Neural crest cell (in vitro differentiated cells): ENCODE measurements around the gene TNPO3. TPM values are rescaled to one million over a fixed set of nuclear protein-coding genes. Genes with fewer than 3 reads are reported as not detected.
A peak's percentile ranks its signal among the peaks of the same experiment; 100 is the strongest.

Experiments used
- DNase-seq: peaks from one replicate; pipeline ENCODE4 v3.0.0; 2021; ENCODE audit warnings: low read depth, mixed read lengths, low spot score
- H3K27ac Mint-ChIP-seq: one replicate; pipeline ENCODE4 v1.8.0; 2021; ENCODE audit warnings: mild to moderate bottlenecking, mixed read lengths; ENCODE audit not compliant: unreplicated experiment
- H3K27me3 Mint-ChIP-seq: 2 replicates; pipeline ENCODE4 v1.8.0; 2021; ENCODE audit warnings: low read depth, mild to moderate bottlenecking, mixed read lengths
- H3K36me3 Mint-ChIP-seq: 2 replicates; pipeline ENCODE4 v1.8.0; 2021; ENCODE audit warnings: low read depth, mild to moderate bottlenecking, mixed read lengths
- H3K4me1 Mint-ChIP-seq: 2 replicates; pipeline ENCODE4 v1.8.0; 2021; ENCODE audit warnings: mixed read lengths
- H3K4me3 Mint-ChIP-seq: one replicate; pipeline ENCODE4 v1.8.0; 2021; ENCODE audit warnings: mild to moderate bottlenecking, mixed read lengths
- H3K9me3 Mint-ChIP-seq: 2 replicates; pipeline ENCODE4 v1.8.0; 2021; ENCODE audit warnings: mixed read lengths
- total RNA-seq: library from RNA; stranded (reverse); gene quantifications from 2 replicates; pipeline ENCODE4 v1.2.1, GENCODE V29; 2021
- TF ChIP-seq, protein P1 (sequence below): fragments of 200-600 bp; sonication (generic); conservative IDR thresholded peaks from 2 replicates; pipeline ENCODE4 v1.5.0; 2021; ENCODE audit warnings: antibody characterized with exemption, mild to moderate bottlenecking

Gene TNPO3
- total RNA-seq, 1 donor from 2014 or later = 67.5 TPM

DNA sequence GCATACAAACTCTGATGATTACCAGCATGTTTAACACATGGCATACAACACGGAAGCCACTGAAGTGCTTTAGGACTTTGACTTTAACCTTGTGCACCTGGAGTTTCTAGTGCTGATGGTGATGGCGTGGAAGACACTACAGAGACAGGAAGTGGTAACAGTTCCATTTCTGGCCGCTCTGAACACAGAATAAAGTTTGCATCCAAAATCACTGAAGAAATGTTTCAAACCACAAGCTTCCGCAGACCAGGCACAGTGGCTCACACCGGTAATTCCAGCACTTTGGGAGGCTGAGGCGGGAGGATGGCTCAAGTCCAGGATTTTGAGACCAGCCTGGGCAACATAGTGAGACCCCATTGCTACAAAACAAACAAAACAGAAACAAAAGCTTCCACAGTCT, 40.3 kb upstream of the TNPO3 start:
- no peaks in the 10 kb centered on the region for H3K36me3 Mint-ChIP-seq
- H3K27me3 Mint-ChIP-seq = peaks cover 13% of the 10 kb centered on the region
- no peaks in the 10 kb centered on the region for H3K9me3 Mint-ChIP-seq
- TF ChIP-seq, protein P1, sequence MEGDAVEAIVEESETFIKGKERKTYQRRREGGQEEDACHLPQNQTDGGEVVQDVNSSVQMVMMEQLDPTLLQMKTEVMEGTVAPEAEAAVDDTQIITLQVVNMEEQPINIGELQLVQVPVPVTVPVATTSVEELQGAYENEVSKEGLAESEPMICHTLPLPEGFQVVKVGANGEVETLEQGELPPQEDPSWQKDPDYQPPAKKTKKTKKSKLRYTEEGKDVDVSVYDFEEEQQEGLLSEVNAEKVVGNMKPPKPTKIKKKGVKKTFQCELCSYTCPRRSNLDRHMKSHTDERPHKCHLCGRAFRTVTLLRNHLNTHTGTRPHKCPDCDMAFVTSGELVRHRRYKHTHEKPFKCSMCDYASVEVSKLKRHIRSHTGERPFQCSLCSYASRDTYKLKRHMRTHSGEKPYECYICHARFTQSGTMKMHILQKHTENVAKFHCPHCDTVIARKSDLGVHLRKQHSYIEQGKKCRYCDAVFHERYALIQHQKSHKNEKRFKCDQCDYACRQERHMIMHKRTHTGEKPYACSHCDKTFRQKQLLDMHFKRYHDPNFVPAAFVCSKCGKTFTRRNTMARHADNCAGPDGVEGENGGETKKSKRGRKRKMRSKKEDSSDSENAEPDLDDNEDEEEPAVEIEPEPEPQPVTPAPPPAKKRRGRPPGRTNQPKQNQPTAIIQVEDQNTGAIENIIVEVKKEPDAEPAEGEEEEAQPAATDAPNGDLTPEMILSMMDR = no peak
- DNase-seq = no peak
- H3K4me1 Mint-ChIP-seq = peaks cover 7% of the 10 kb centered on the region
- H3K4me3 Mint-ChIP-seq = no peak overlapping the region
- H3K27ac Mint-ChIP-seq = no peak overlapping the region

DNA sequence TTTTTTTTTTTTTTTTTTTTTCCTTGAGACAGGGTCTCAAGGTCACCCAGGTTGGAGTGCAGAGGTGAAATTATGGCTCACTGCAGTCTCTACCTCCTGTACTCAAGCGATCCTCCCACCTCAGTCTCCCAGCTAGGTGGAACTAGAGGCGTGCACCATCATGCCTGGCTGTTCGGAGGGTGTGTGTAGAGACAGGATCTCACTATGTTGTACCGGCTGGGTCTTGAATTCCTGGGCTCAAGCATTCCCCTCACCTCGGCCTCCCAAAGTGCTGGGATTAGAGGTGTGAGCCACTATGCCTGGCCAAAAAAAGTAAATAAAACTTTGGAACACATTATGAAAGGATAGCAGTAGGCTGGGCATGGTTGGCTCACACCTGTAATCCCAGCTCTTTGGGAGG, 39.6 kb upstream of the TNPO3 start:
- DNase-seq = no peak

DNA sequence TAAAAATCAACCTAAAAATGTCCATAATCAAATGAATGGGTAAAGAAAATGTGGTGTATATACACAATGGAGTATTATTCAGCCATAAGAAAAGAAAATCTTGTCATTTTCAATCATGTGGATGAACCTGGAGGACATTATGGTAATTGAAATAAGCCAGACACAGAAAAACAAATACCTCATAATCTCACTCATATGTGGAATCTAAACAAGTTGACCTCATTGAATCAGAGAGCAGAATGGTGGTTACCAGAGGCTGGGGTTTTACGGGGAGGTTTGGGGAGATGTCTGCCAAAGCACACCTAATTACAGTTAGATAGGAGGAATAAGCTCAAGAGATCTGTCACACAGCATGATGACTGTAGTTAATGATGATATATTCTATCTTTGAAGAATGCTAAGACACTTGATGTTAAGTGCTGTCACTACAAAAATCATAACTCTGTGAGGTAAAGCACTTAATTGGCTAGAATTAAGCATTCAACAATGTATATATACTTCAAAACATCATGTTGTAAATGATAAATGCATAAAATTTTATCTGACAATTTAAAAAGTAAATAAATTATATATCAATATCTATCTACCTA, 39.1 kb upstream of the TNPO3 start:
- H3K36me3 Mint-ChIP-seq = no peaks in the 10 kb centered on the region
- peaks cover 7% of the 10 kb centered on the region for H3K4me1 Mint-ChIP-seq

More for the DNA sequence above, 39.6 kb upstream of the TNPO3 start:
- Mint-ChIP-seq H3K36me3 (no peaks in the 10 kb centered on the region), H3K4me1 (peaks cover 7% of the 10 kb centered on the region), H3K27me3 (peaks cover 13% of the 10 kb centered on the region), H3K27ac (no peak overlapping the region), H3K9me3 (no peaks in the 10 kb centered on the region), H3K4me3 (no peak overlapping the region)
- TF ChIP-seq, protein P1 = no peak

DNA sequence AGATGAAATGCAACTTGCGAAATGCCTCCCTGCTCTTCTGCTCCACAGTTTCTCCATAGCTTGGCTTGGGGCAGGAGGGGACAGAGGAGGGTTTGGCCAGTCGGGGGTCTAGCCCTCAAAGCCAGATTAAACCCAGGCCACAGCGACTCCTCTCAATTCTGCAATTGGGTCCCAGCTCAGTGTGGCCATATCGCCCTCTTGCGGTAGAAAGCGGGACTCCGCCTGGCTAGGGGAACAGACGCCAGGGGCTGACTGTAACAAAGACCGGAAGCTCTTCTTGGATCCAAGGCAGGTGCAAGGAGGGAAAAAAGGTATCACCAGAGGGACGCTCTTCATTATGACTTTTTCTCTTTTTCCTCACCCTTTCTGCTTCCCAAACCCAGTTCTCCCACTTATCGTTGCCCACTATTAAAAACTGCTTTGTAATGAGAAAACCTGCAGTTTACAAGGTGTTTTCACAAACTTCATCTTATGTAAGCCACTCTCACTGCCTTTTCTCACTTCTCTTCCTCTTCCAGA, 36.6 kb upstream of the TNPO3 start:
- Mint-ChIP-seq H3K4me3 (no peak overlapping the region), H3K9me3 (no peaks in the 10 kb centered on the region)
- TF ChIP-seq, protein P1 = peak; percentile 98

More for the DNA sequence above, 39.1 kb upstream of the TNPO3 start:
- H3K27ac Mint-ChIP-seq = no peak overlapping the region
- no peaks in the 10 kb centered on the region for H3K9me3 Mint-ChIP-seq
- DNase-seq = no peak
- TF ChIP-seq, protein P1 = no peak
- H3K27me3 Mint-ChIP-seq = peaks cover 13% of the 10 kb centered on the region
- H3K4me3 Mint-ChIP-seq = no peak overlapping the region

DNA sequence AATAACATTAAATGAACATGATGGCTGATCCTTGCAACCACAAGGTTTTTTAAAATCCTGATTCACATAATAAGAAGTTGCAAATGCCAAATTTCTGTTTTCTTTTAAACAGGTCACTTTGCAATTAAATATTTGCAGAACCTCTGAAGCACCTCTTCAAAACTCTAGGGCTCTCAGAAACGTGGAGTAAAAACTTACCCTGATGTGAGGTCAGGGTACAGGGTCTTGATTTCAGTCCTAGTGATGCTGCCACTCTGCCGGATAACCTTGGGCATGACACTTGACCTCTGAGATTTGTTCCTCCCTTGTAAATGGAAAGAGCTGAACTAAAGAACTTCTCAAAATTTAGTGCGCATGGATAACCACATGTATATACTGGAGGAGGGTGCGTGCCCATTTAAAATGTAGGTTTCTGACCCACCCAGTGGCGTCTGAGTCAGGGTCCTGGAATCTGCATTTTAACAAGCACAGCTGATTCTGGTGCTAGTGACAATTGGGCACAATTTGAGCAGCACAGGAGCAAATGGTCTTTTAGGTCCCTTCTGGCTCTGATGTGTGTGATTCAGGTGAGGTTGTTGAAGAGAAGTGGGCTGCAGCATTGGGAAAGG, 35.5 kb upstream of the TNPO3 start:
- no peaks in the 10 kb centered on the region for H3K9me3 Mint-ChIP-seq
- peaks cover 7% of the 10 kb centered on the region for H3K27me3 Mint-ChIP-seq
- no peaks in the 10 kb centered on the region for H3K36me3 Mint-ChIP-seq
- no peak for DNase-seq
- H3K4me3 Mint-ChIP-seq = no peak overlapping the region
- H3K4me1 Mint-ChIP-seq = peaks cover 7% of the 10 kb centered on the region
- TF ChIP-seq, protein P1 = no peak
- peak overlapping the region; percentile 87 for H3K27ac Mint-ChIP-seq

More for the DNA sequence above, 36.6 kb upstream of the TNPO3 start:
- Mint-ChIP-seq H3K36me3 (no peaks in the 10 kb centered on the region), H3K4me1 (peaks cover 7% of the 10 kb centered on the region), H3K27ac (peak overlapping the region; percentile 19), H3K27me3 (peaks cover 13% of the 10 kb centered on the region)
- peak; percentile 99 for DNase-seq
